ENCODE measurements around the gene LAD1. TPM values are rescaled to one million over a fixed set of nuclear protein-coding genes. Genes with fewer than 3 reads are reported as not detected.

LAD1 gene
- total RNA-seq, 1 donor, result not detected

DNA sequence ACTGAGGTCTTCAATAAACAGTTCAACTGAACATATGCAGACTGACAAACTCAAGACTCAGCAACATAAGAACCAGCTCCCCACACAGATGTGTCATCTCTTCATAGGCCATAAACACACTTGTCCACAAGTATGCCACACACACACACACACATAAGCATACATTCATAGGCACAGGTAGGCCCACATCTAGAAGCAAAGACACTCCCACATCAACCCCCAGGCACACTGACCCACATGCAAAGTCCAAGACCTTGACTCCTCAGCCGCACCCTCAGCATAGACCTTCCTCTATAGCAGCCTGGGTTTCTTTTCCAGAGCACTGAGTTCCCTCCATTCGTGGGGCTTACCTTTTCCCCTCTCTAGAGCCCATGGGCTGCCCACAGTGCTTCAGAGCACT lies 1.4 kb downstream of the LAD1 start:
- no peak overlapping the region for H3K4me3 ChIP-seq (ENCODE audit: low read depth, low read length)
- TF ChIP-seq CTCF (IDR thresholded peaks at IDR 0.05; ENCODE audit: insufficient read depth, low read length), result no peak
- no peak for DNase-seq (ENCODE audit: low read depth)

- TF ChIP-seq CTCF (IDR thresholded peaks at IDR 0.05; ENCODE audit: insufficient read depth, low read length), result no peak
- DNase-seq (ENCODE audit: low read depth), result no peak
- no peak overlapping the region for H3K4me3 ChIP-seq (ENCODE audit: low read depth, low read length)
Measured at GRCh38 chr1:201396861-201397464, 2.2 kb downstream of the LAD1 start.

GRCh38 chr1:201395936-201396335 lies 3.2 kb downstream of the LAD1 start:
- no peak for TF ChIP-seq CTCF (IDR thresholded peaks at IDR 0.05; ENCODE audit: insufficient read depth, low read length)
- no peak for DNase-seq (ENCODE audit: low read depth)
- no peak overlapping the region for H3K4me3 ChIP-seq (ENCODE audit: low read depth, low read length)

GRCh38 chr1:201394591-201394990 lies 4.5 kb downstream of the LAD1 start:
- TF ChIP-seq CTCF (IDR thresholded peaks at IDR 0.05; ENCODE audit: insufficient read depth, low read length), result no peak
- DNase-seq (ENCODE audit: low read depth), result no peak
- no peak overlapping the region for H3K4me3 ChIP-seq (ENCODE audit: low read depth, low read length)

DNA sequence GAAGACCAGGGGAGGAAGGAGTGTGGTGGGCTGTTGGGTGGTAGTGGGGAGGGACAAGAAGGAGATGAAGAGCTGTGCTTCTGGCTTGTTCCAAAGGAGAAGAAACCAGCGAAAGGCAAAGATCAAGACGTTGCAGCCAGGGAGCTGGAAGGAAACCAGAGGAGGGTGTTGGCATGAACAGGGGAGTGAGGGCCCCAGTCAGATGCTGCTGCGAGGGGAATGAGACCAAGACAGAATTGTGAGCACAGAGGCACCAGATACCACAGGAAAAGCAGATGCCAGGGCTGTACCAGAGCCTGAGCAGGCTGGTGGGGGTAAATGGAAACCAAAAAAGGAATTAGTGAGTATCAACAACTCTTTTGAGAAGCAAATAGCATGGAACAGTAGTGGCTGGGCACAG lies 6.0 kb downstream of the LAD1 start:
- no peak overlapping the region for H3K4me3 ChIP-seq (ENCODE audit: low read depth, low read length)
- no peak for DNase-seq (ENCODE audit: low read depth)
- no peak for TF ChIP-seq CTCF (IDR thresholded peaks at IDR 0.05; ENCODE audit: insufficient read depth, low read length)

DNA sequence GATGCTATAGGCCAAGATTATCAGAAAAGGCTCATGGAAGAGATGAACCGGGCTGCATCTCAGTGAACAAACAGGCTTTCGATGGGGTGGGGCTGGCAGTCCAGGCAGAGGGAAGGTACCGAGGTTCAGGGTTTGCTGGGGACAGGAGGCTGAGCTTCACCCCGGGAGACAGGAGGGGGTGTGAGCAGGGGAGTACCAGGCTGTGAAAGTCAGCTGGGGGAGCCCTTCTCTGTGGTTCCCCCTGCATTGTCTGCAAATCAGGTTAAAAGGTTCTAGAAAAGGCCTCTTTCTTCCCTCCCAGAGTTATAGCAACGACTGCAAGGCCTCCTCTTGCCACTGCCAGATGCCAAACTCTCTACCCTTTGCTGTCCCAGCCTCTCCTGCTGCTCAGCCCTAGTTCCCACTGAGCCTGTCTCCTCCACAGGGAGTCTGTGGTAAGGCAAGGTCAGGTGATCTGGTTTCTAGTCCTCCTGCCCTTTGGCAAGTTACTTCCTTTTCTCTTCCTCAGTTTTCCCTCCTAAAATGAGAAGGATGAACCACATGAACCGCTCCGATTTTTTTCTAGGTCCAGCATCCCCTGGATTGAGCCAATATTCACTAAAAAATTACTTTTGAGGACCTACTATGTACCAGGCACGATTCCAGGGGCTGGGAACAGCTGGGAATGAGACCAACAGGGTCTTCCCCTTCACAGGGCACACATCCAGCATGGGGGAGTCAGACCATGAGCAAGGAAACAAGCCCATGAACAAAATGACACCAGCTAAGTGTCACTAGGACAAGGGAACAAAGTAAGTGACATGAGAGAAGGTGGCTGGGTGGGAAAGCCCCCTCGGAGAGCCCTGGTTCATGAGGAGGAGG lies 7.2 kb downstream of the LAD1 start:
- no peak for DNase-seq (ENCODE audit: low read depth)
- no peak overlapping the region for H3K4me3 ChIP-seq (ENCODE audit: low read depth, low read length)
- TF ChIP-seq CTCF (IDR thresholded peaks at IDR 0.05; ENCODE audit: insufficient read depth, low read length), result no peak

Measured in fibroblast of the aortic adventitia (primary cell).